GM12865 (cell line): Measurements from ENCODE around the gene LUZP2.
"Not testable (repeated sequence)": the region's sequence is repeated elsewhere in the genome, so short reads cannot be mapped to it uniquely, and the experiment has no call there.

ENCODE experiments used
- DNase-seq: peaks from one replicate; pipeline ENCODE4 v3.0.0; 2010; ENCODE audit warnings: low read depth
- H3K4me3 ChIP-seq: 2 replicates; pipeline ENCODE4 v1.5.1; 2011; ENCODE audit warnings: mild to moderate bottlenecking, low read depth, low read length, control low read depth
- TF ChIP-seq, protein P1 (sequence below): IDR thresholded peaks from 2 replicates; pipeline ENCODE4 v1.5.1; 2011; ENCODE audit warnings: low read length, control low read depth, low read depth, inconsistent platforms; ENCODE audit not compliant: insufficient read depth; ENCODE audit errors: missing control alignments

The LUZP2 gene

DNA sequence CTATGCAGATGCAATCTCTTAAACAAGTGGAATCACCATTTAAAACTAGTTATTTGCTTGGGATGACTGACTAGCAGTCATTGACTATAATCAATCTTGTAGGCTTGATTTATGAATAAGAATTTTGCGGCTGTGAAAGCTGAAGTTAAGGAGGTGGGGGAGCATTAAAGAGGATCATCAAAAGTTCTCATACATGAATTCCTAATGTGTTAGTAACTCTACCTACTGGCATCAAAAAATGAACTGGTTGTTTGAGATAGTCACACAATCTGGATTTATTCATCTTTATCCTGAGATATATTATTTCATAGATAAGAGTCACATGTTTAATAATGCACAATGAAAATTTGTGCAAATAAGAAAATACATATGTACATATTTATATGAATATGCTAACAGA, 393.6 kb downstream of the LUZP2 start:
- H3K4me3 ChIP-seq: no peak overlapping the region
- TF ChIP-seq, protein P1, sequence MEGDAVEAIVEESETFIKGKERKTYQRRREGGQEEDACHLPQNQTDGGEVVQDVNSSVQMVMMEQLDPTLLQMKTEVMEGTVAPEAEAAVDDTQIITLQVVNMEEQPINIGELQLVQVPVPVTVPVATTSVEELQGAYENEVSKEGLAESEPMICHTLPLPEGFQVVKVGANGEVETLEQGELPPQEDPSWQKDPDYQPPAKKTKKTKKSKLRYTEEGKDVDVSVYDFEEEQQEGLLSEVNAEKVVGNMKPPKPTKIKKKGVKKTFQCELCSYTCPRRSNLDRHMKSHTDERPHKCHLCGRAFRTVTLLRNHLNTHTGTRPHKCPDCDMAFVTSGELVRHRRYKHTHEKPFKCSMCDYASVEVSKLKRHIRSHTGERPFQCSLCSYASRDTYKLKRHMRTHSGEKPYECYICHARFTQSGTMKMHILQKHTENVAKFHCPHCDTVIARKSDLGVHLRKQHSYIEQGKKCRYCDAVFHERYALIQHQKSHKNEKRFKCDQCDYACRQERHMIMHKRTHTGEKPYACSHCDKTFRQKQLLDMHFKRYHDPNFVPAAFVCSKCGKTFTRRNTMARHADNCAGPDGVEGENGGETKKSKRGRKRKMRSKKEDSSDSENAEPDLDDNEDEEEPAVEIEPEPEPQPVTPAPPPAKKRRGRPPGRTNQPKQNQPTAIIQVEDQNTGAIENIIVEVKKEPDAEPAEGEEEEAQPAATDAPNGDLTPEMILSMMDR: no peak
- no peak for DNase-seq

GRCh38 chr11:24891845-24892492, 395.1 kb downstream of the LUZP2 start:
- H3K4me3 ChIP-seq, DNase-seq: not testable (repeated sequence)

DNA sequence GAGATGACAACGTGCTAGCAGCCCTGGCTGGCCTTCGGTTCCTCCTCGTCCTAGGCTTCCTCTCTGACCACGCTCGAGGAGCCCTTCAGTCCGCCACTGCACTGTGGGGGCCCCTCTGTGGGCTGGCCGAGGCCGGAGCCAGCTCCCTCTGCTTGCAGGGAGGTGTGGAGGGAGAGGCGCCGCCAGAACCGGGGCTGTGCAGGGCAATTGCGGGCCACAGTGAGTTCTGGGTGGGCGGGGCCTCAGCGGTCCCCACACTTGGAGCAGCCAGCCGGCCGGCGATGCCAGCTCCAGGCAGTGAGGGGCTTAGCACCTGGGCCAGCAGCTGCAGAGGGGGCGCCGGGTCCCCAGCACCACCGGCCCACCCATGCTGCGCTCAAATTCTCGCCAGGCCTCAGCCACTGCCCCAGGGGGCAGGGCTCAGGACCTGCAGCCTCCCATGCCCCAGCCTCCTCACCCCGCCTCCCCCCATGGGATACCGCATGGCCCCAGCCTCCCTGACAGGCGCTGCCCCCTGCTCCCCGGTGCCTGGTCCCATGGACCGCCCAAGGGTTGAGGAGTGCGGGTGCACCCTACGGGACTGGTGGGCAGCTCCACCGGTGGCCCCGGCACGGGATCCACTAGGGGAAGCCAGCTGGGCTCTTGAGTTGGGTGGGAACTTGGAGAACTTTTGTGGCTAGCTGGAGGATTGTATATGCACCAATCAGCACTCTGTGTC, 399.4 kb downstream of the LUZP2 start:
- TF ChIP-seq, protein P1: no peak
- H3K4me3 ChIP-seq: no peak overlapping the region

GRCh38 chr11:24900514-24900913, 403.7 kb downstream of the LUZP2 start:
- TF ChIP-seq, protein P1: no peak
- H3K4me3 ChIP-seq: no peak overlapping the region
- DNase-seq: no peak

More for the DNA sequence above, 399.4 kb downstream of the LUZP2 start:
- no peak for DNase-seq

DNA sequence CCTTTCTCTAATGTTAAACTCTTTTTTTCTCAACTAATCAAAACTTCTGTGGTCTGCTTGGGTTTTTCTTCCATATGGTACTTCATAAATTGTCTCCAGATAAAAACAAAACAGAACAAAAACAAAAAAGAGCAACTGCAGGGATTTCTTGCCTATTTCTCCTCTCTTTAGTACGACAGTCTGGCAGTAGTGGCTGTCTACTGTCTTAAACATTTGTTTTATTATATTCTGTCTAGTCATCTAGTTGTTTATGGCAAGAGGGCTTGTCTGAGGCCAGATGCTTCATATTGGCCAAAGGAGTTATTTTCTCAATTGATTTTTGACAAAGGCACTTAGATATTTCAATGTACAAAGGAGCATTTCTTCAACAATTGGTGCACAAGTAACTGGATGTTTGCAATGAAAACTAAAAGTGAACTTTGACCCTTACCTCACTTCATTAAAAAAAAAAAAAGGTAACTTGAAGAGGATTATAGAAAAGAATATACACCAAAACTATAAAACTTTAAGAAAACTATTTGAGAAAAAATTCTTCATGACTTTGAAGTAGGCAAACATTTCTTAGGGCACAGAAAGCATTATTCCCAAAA, 404.2 kb downstream of the LUZP2 start:
- TF ChIP-seq, protein P1: no peak
- no peak overlapping the region for H3K4me3 ChIP-seq
- no peak for DNase-seq

GRCh38 chr11:24903555-24903954, 406.7 kb downstream of the LUZP2 start:
- no peak for DNase-seq
- no peak overlapping the region for H3K4me3 ChIP-seq
- TF ChIP-seq, protein P1: no peak

DNA sequence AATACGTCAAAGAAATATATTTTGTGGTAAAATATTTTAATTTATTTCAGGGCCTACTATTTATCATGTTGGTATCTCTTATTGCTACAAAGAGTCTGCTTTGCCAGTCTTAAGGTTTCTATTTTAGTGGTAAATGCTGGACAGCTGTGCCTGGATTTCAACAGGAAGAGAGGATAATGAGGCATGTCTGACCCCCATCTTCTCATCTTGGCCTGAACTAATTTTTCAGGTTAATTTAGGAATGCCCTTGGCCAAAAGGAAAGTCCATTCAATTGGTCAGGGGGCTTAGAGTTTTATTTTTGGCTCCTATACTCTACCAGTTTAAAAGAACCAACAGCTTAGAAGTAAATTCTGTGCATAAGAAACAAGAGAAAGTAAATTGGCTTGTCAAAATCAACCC, 428.2 kb downstream of the LUZP2 start:
- no peak overlapping the region for H3K4me3 ChIP-seq
- no peak for DNase-seq
- TF ChIP-seq, protein P1: no peak
